Activated CD8-positive, alpha-beta T cell treated with anti-CD3 and anti-CD28 coated beads for 36 hours (primary cell): ENCODE measurements around the gene TMEM178B. TPM values are rescaled to one million over a fixed set of nuclear protein-coding genes. Genes with fewer than 3 reads are reported as not detected.

Experiments
- ATAC-seq: fragments of 200-7000 bp; cut with Tn5 transposase; one replicate; pipeline ENCODE4 v1.10.0; 2021; ENCODE audit warnings: mild to moderate bottlenecking, moderate library complexity
- CTCF ChIA-PET: fragments of 350-600 bp; sonication (Branson Sonifier 250); formaldehyde crosslinking; loops from one replicate; lab custom pipeline; 2021; ENCODE audit warnings: antibody characterized with exemption; lab: Charles Lee
- POLR2A ChIA-PET: fragments of 350-600 bp; sonication (Branson Sonifier 250); formaldehyde crosslinking; loops from one replicate; lab custom pipeline; 2021; ENCODE audit warnings: antibody characterized with exemption; lab: Charles Lee
- DNase-seq: peaks from one replicate; pipeline ENCODE4 v3.0.0-alpha.2; 2020
- H3K27ac Mint-ChIP-seq: one replicate; pipeline ENCODE4 v1.8.0; 2021; ENCODE audit warnings: mild to moderate bottlenecking, mixed read lengths
- H3K27me3 Mint-ChIP-seq: one replicate; pipeline ENCODE4 v1.8.0; 2021; ENCODE audit warnings: mixed read lengths
- H3K36me3 Mint-ChIP-seq: one replicate; pipeline ENCODE4 v1.8.0; 2021; ENCODE audit warnings: low read depth, mixed read lengths
- H3K4me1 Mint-ChIP-seq: one replicate; pipeline ENCODE4 v1.8.0; 2021; ENCODE audit warnings: low read depth, mixed read lengths
- H3K4me3 Mint-ChIP-seq: one replicate; pipeline ENCODE4 v1.8.0; 2021; ENCODE audit warnings: mild to moderate bottlenecking, moderate library complexity, mixed read lengths
- H3K9me3 Mint-ChIP-seq: one replicate; pipeline ENCODE4 v1.8.0; 2021; ENCODE audit warnings: mixed read lengths
- intact Hi-C: fragments of 100-400 bp; cut with micrococcal nuclease; formaldehyde crosslinking; loops from one replicate; pipeline ENCODE4 v1.10.0; 2022
- total RNA-seq, 2 experiments: library from RNA; stranded (reverse); gene quantifications; one replicate each; pipeline ENCODE4 v1.2.3, GENCODE V29; 2021
- TF ChIP-seq, protein P1 (sequence below): fragments of 200-600 bp; IDR thresholded peaks from one replicate; pipeline ENCODE4 v1.8.0; 2022; ENCODE audit warnings: antibody characterized with exemption, mild to moderate bottlenecking

The TMEM178B gene
- total RNA-seq, 2 experiments from 2014 or later = 0.34 to 1.1 TPM

DNA sequence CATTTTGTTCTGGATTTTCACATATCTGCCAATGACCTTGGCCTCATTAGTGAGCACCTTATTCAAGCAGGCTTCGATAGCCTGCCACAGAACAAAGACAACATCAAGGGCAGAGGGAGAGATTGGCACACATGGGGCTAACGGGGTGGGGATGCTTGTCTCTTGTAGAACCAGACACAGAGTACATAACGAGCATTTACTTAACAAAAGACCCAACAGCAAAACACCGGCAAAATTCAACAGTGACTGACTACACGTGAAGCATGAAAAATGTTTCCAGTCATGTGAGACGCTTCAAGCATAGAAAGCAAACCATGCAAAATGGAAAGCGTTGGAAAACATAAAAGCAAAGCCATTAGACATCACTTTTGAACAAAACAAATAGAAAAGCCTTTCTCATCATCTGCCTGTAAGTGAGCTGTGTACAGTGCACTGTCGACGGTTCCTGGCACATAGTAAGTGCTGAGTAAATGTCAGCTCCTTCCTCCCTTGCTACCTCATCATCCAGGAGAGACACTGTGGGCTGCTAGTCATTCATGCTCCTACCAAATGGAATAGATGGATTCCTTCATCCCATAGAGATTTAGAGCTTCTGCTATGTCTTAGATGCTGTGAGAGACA is 342.9 kb downstream of the TMEM178B start:
- POLR2A ChIA-PET = no interaction called here
- H3K27ac Mint-ChIP-seq = no peak overlapping the region
- TF ChIP-seq, protein P1, sequence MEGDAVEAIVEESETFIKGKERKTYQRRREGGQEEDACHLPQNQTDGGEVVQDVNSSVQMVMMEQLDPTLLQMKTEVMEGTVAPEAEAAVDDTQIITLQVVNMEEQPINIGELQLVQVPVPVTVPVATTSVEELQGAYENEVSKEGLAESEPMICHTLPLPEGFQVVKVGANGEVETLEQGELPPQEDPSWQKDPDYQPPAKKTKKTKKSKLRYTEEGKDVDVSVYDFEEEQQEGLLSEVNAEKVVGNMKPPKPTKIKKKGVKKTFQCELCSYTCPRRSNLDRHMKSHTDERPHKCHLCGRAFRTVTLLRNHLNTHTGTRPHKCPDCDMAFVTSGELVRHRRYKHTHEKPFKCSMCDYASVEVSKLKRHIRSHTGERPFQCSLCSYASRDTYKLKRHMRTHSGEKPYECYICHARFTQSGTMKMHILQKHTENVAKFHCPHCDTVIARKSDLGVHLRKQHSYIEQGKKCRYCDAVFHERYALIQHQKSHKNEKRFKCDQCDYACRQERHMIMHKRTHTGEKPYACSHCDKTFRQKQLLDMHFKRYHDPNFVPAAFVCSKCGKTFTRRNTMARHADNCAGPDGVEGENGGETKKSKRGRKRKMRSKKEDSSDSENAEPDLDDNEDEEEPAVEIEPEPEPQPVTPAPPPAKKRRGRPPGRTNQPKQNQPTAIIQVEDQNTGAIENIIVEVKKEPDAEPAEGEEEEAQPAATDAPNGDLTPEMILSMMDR = no peak
- CTCF ChIA-PET = no interaction called here
- H3K9me3 Mint-ChIP-seq = no peaks in the 10 kb centered on the region
- peaks cover 14% of the 10 kb centered on the region for H3K27me3 Mint-ChIP-seq
- no peak for DNase-seq
- intact Hi-C loops = no loop called here
- ATAC-seq = no peak
- no peak overlapping the region for H3K4me3 Mint-ChIP-seq
- no peaks in the 10 kb centered on the region for H3K36me3 Mint-ChIP-seq
- no peaks in the 10 kb centered on the region for H3K4me1 Mint-ChIP-seq

DNA sequence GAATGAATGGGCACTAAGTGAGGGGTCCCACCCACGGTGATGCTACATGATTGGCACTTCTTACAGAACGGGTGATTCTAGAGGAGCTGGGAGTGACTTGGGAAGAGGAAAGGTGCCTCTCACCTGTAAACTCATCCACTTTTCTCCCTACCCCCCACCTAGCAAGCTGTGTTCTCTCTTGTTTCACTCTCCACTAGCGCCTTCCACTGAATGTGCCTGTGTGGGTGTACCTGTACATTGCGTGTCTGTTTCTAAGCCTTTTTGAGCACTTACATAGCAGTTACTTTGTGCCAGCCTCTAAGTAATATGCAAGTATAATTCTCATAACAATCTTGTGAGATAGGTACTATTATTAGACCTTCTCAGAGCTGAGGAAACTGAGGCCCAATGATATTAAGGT is 343.6 kb downstream of the TMEM178B start:
- DNase-seq = no peak
- ChIA-PET CTCF (no interaction called here), POLR2A (no interaction called here)
- H3K4me3 Mint-ChIP-seq = no peak overlapping the region
- no peaks in the 10 kb centered on the region for H3K4me1 Mint-ChIP-seq
- peaks cover 14% of the 10 kb centered on the region for H3K27me3 Mint-ChIP-seq
- no peak for ATAC-seq
- intact Hi-C loops = no loop called here
- TF ChIP-seq, protein P1 = no peak
- no peaks in the 10 kb centered on the region for H3K9me3 Mint-ChIP-seq
- H3K27ac Mint-ChIP-seq = no peak overlapping the region
- no peaks in the 10 kb centered on the region for H3K36me3 Mint-ChIP-seq

GRCh38 chr7:141418066-141418465 is 344.2 kb downstream of the TMEM178B start:
- TF ChIP-seq, protein P1 = no peak
- POLR2A ChIA-PET = no interaction called here
- peaks cover 14% of the 10 kb centered on the region for H3K27me3 Mint-ChIP-seq
- H3K4me1 Mint-ChIP-seq = no peaks in the 10 kb centered on the region
- H3K4me3 Mint-ChIP-seq = no peak overlapping the region
- intact Hi-C loops = no loop called here
- H3K36me3 Mint-ChIP-seq = no peaks in the 10 kb centered on the region
- CTCF ChIA-PET = no interaction called here
- no peak overlapping the region for H3K27ac Mint-ChIP-seq
- ATAC-seq = no peak
- no peaks in the 10 kb centered on the region for H3K9me3 Mint-ChIP-seq
- no peak for DNase-seq

GRCh38 chr7:141421306-141421705 is 347.4 kb downstream of the TMEM178B start:
- ChIA-PET POLR2A (no interaction called here), CTCF (interaction anchor here (1.4 kb wide), 1 partner anchor 13 kb away, joined by 3 read pairs; no protein-coding TSS in a partner anchor)
- Mint-ChIP-seq H3K36me3 (no peaks in the 10 kb centered on the region), H3K4me3 (no peak overlapping the region), H3K27ac (no peak overlapping the region), H3K4me1 (no peaks in the 10 kb centered on the region), H3K27me3 (peaks cover 12% of the 10 kb centered on the region), H3K9me3 (peaks cover under 1% of the 10 kb centered on the region)
- TF ChIP-seq, protein P1 = no peak
- intact Hi-C loops = no loop called here
- ATAC-seq (no peak), DNase-seq (no peak)

DNA sequence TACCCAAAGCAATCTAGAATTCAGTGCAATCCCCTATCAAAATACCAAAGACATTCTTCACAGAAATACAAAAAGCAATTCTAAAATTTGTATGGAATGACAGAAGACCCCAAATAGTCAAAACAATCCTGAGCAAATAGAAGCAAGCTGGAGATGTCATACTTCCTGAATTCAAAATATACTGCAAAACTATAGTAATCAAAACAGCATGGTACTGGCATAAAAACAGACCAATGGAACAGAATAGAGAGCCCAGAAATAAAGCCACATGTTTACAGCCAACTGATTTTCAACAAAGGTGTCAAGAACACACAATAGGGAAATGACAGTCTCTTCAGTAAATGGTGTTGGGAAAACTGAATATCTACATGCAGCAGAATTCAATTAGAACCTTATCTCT is 353.3 kb downstream of the TMEM178B start:
- ATAC-seq = no peak
- POLR2A ChIA-PET = no interaction called here
- Mint-ChIP-seq H3K27me3 (peaks cover 13% of the 10 kb centered on the region), H3K27ac (no peak overlapping the region), H3K36me3 (no peaks in the 10 kb centered on the region), H3K4me3 (no peak overlapping the region), H3K9me3 (peaks cover 6% of the 10 kb centered on the region), H3K4me1 (no peaks in the 10 kb centered on the region)
- DNase-seq = no peak
- intact Hi-C loops = no loop called here
- CTCF ChIA-PET = interaction anchor here (1.3 kb wide), 1 partner anchor 27 kb away, joined by 3 read pairs; no protein-coding TSS in a partner anchor
- TF ChIP-seq, protein P1 = no peak
